ENCODE measurements around the gene TEX48. TPM values are rescaled to one million over a fixed set of nuclear protein-coding genes. Genes with fewer than 3 reads are reported as not detected.

TEX48 gene
- total and polyA plus RNA-seq, 2 experiments from 2014 or later: not detected

DNA sequence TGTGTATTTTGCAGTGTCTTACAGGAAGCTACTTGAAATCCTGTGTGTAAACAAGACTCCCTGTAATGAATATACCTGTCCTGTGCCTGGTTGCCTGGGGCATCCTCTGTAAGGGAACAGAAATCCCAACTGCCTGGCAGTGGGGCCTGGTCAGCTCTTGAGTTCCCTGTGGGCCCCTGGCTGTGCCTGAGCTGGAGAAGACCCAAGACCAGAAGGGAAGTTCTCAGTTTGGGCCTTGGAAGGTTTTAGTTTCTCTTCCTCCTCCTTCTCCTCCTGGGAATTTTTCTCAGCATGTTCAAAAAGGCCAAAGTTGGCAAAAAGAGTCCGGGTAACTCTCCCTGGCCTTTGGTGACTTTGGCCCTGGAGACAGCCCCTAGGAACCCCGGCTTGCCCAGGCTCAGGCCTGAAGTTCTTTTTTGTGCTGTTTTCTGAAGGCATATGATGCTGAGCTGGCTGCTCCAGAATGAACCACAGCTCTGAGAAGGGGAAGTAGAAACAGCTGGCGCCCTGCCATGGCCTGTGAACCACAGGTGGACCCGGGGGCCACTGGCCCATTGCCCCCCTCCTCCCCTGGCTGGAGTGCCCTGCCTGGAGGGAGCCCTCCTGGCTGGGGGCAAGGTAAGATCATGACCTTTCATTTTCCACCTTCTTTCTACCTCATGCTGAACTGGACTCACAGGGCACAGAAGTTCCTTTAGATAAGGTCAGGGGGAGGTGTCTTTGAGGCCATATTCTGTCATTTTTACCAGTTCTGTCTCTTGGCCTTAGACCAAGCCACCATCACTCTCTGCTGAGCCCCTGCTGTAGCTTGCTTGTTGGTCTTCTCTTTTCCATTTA lies 65.1 kb downstream of the TEX48 start (continued):
- TF ChIP-seq, protein P1, sequence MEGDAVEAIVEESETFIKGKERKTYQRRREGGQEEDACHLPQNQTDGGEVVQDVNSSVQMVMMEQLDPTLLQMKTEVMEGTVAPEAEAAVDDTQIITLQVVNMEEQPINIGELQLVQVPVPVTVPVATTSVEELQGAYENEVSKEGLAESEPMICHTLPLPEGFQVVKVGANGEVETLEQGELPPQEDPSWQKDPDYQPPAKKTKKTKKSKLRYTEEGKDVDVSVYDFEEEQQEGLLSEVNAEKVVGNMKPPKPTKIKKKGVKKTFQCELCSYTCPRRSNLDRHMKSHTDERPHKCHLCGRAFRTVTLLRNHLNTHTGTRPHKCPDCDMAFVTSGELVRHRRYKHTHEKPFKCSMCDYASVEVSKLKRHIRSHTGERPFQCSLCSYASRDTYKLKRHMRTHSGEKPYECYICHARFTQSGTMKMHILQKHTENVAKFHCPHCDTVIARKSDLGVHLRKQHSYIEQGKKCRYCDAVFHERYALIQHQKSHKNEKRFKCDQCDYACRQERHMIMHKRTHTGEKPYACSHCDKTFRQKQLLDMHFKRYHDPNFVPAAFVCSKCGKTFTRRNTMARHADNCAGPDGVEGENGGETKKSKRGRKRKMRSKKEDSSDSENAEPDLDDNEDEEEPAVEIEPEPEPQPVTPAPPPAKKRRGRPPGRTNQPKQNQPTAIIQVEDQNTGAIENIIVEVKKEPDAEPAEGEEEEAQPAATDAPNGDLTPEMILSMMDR (conservative IDR thresholded peaks at IDR 0.05; ENCODE audit: low read depth in 2 of 2): no peak
- TF ChIP-seq POLR2AphosphoS5 (IDR thresholded peaks at IDR 0.05; ENCODE audit: low read depth) (no peak), EZH2 (IDR thresholded peaks at IDR 0.05; ENCODE audit: low read depth, unreplicated experiment) (no peak), STAT1 (IDR thresholded peaks at IDR 0.05; ENCODE audit: unreplicated experiment) (no peak), JUNB (IDR thresholded peaks at IDR 0.05; ENCODE audit: unreplicated experiment) (no peak)
- TF ChIP-seq, protein P2, sequence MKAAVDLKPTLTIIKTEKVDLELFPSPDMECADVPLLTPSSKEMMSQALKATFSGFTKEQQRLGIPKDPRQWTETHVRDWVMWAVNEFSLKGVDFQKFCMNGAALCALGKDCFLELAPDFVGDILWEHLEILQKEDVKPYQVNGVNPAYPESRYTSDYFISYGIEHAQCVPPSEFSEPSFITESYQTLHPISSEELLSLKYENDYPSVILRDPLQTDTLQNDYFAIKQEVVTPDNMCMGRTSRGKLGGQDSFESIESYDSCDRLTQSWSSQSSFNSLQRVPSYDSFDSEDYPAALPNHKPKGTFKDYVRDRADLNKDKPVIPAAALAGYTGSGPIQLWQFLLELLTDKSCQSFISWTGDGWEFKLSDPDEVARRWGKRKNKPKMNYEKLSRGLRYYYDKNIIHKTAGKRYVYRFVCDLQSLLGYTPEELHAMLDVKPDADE (IDR thresholded peaks at IDR 0.05): no peak
- TF ChIP-seq, protein P3, sequence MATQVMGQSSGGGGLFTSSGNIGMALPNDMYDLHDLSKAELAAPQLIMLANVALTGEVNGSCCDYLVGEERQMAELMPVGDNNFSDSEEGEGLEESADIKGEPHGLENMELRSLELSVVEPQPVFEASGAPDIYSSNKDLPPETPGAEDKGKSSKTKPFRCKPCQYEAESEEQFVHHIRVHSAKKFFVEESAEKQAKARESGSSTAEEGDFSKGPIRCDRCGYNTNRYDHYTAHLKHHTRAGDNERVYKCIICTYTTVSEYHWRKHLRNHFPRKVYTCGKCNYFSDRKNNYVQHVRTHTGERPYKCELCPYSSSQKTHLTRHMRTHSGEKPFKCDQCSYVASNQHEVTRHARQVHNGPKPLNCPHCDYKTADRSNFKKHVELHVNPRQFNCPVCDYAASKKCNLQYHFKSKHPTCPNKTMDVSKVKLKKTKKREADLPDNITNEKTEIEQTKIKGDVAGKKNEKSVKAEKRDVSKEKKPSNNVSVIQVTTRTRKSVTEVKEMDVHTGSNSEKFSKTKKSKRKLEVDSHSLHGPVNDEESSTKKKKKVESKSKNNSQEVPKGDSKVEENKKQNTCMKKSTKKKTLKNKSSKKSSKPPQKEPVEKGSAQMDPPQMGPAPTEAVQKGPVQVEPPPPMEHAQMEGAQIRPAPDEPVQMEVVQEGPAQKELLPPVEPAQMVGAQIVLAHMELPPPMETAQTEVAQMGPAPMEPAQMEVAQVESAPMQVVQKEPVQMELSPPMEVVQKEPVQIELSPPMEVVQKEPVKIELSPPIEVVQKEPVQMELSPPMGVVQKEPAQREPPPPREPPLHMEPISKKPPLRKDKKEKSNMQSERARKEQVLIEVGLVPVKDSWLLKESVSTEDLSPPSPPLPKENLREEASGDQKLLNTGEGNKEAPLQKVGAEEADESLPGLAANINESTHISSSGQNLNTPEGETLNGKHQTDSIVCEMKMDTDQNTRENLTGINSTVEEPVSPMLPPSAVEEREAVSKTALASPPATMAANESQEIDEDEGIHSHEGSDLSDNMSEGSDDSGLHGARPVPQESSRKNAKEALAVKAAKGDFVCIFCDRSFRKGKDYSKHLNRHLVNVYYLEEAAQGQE (IDR thresholded peaks at IDR 0.05; ENCODE audit: unreplicated experiment): no peak

Other genes with a start within 250 kb of the TEX48 start
- 8.9 and 11.2 TPM in 2 replicates for gene WHRN, start 176.7 kb downstream of the TEX48 start, total RNA-seq (2014; rRNA removed; shearing (Covaris generic))
- 7.2 and 8.3 TPM in 2 replicates for gene WHRN, start 176.7 kb downstream of the TEX48 start, polyA plus RNA-seq (2016; fragmentation: Nextera tagmentation; extraction: Ambion mirVana)
- 166 and 179 TPM in 2 replicates for gene ATP6V1G1, start 94.4 kb downstream of the TEX48 start, total RNA-seq (2014; rRNA removed; shearing (Covaris generic))
- 494 and 509 TPM in 2 replicates for gene ATP6V1G1, start 94.4 kb downstream of the TEX48 start, polyA plus RNA-seq (2016; fragmentation: Nextera tagmentation; extraction: Ambion mirVana)
- 10.0 and 13.6 TPM in 2 replicates for gene TMEM268, start 70.9 kb downstream of the TEX48 start, total RNA-seq (2014; rRNA removed; shearing (Covaris generic))
- gene TMEM268, start 70.9 kb downstream of the TEX48 start, polyA plus RNA-seq (2016; fragmentation: Nextera tagmentation; extraction: Ambion mirVana): 2.1 and 2.8 TPM in 2 replicates
- not detected in 2 replicates for gene TEX53, start 24.4 kb downstream of the TEX48 start, total RNA-seq (2014; rRNA removed; shearing (Covaris generic))
- not detected in 2 replicates for gene TEX53, start 24.4 kb downstream of the TEX48 start, polyA plus RNA-seq (2016; fragmentation: Nextera tagmentation; extraction: Ambion mirVana)
- 0.07 and 0.08 TPM in 2 replicates for gene TNFSF15, start 123.8 kb upstream of the TEX48 start, total RNA-seq (2014; rRNA removed; shearing (Covaris generic))
- gene TNFSF15, start 123.8 kb upstream of the TEX48 start, polyA plus RNA-seq (2016; fragmentation: Nextera tagmentation; extraction: Ambion mirVana): 0.03 and 0.06 TPM in 2 replicates
- not detected in 2 replicates for gene TNFSF8, start 248.4 kb upstream of the TEX48 start, total RNA-seq (2014; rRNA removed; shearing (Covaris generic))
- not detected in 2 replicates for gene TNFSF8, start 248.4 kb upstream of the TEX48 start, polyA plus RNA-seq (2016; fragmentation: Nextera tagmentation; extraction: Ambion mirVana)